Measurements from ENCODE around the gene PHPT1.

PHPT1 gene

DNA sequence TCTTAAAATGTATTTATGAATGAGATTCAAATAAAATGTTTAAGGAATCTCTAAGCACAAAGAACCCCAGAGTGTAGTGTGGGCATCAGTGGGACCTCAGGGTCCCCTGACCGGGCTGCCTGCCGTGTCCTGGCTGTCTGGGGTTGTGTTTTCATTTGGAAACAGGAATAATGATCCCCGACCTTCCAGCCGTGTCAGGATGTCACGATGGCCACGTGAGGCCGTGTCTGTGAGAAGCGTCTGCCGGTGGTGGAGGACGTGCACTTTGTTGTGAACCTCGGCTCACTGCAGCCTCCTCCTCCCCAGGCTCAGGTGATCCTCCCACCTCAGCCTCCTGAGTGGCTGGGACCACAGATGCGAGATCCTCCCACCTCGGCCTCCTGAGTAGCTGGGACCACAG, 41.5 kb downstream of the PHPT1 start:
- no peak for DNase-seq

DNA sequence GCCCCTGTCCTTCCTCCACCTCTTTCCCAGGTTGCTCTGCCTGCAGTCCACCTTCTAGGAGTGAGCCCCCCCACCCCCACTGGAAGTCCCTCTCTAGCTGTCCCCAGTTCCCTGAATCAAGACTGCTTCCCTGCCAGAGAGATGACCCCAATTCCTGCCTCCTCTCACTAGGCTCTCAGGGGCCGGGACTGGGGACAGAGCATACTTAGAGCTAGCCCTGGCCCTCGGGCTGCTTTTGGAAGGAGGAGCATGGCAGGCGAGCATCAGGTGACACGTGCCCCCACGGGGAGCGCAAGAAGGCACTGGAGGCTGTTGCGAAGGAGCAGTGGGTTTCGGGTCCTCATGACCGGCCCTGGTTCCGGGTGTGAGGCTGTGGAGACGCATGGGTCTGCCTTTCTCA, 46.8 kb downstream of the PHPT1 start:
- no peak for DNase-seq

DNA sequence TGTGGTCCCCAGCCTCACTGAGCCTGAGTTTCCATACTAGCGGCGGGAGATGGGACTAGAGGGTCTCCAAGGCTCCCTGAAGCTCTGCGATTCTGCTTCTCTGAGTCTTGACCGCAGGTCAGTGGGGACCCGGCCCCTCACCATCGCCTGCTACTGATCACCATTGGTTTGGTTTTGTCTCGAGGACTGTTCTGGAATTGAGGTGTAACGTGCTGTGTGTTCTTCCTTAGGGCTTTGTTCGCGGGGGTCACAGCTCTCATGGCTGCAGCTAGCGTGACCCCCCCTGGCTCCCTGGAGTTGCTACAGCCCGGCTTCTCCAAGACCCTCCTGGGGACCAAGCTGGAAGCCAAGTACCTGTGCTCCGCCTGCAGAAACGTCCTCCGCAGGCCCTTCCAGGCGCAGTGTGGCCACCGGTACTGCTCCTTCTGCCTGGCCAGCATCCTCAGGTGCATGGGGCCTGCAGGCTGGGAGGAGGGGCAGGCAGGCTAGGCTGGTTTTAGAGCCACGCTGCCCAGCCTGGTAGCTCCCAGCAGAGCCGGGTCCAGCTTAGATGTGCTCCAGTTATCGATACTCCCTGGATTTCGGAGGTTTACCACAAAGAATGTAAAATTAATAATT, 49.4 kb downstream of the PHPT1 start:
- DNase-seq = no peak

DNA sequence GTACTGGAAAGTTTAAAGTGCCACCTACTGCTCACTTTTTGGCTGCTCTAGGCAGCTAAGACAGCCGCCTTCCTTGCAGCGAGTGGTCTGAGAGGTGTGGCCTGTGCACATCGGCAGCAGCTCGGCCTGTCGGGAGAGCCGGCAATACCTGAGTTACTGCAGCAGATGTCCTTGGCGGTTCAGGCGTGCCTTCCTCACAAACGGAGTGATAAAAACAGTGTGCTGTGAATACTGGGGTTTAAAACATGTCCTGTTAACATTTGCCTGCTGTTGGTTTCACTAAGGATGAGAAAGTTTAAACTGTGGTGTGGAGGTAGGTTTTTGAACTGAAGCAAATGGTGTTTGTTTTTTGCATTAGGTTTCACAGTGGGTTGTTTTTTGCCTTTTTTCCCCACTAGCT, 50.0 kb downstream of the PHPT1 start:
- no peak for DNase-seq

DNA sequence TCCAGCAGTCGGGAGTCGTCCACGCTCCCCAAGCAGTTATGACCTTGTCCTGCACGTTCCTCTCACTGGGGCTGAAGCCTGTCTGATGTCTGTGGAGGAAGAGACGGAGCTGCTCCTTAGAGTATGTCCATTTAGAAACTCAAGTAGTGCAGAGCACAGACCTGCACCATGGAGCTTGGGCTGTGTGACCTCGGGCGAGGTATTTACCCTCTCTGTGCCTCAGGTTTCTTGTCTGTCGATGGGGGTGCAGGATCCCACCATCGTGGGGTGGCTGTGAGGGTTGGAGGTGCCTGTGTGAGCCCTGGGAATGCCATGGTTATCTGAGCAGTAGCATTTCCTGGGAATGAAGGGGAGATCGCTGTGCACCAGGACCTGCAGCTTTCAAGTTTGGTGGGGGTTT, 51.3 kb downstream of the PHPT1 start:
- no peak for DNase-seq
